ENCODE data around the gene MYOZ1.
"Not testable (repeated sequence)": the region's sequence is repeated elsewhere in the genome, so short reads cannot be mapped to it uniquely, and the experiment has no call there.

DNA sequence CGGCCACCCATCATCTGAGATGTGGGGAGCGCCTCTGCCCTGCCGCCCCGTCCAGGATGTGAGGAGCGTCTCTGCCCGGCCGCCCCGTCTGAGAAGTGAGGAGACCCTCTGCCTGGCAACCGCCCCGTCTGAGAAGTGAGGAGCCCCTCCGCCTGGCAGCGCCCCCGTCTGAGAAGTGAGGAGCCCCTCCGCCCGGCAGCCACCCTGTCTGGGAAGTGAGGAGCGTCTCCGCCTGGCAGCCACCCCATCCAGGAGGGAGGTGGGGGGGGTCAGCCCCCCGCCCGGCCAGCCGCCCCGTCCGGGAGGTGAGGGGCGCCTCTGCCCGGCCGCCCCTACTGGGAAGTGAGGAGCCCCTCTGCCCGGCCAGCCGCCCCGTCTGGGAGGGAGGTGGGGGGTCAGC, 48.3 kb upstream of the MYOZ1 start:
- TF ChIP-seq, protein P1, sequence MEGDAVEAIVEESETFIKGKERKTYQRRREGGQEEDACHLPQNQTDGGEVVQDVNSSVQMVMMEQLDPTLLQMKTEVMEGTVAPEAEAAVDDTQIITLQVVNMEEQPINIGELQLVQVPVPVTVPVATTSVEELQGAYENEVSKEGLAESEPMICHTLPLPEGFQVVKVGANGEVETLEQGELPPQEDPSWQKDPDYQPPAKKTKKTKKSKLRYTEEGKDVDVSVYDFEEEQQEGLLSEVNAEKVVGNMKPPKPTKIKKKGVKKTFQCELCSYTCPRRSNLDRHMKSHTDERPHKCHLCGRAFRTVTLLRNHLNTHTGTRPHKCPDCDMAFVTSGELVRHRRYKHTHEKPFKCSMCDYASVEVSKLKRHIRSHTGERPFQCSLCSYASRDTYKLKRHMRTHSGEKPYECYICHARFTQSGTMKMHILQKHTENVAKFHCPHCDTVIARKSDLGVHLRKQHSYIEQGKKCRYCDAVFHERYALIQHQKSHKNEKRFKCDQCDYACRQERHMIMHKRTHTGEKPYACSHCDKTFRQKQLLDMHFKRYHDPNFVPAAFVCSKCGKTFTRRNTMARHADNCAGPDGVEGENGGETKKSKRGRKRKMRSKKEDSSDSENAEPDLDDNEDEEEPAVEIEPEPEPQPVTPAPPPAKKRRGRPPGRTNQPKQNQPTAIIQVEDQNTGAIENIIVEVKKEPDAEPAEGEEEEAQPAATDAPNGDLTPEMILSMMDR (IDR thresholded peaks at IDR 0.05; ENCODE audit: control extremely low read depth in 1 of 3, insufficient read depth in 1 of 3, low read depth in 1 of 3, low read length in 3 of 3): not testable (repeated sequence)
- not testable (repeated sequence) for TF ChIP-seq POLR2A (IDR thresholded peaks at IDR 0.05; ENCODE audit: control extremely low read depth in 1 of 2, low read depth in 2 of 2, low read length in 2 of 2)
